H1 (cell line): ENCODE measurements around the gene MADD. TPM values are rescaled to one million over a fixed set of nuclear protein-coding genes. Genes with fewer than 3 reads are reported as not detected.

ENCODE experiments used
- CTCF ChIA-PET: fragments of 300-600 bp; sonication (Branson Sonifier 250); formaldehyde crosslinking; loops from one replicate; lab custom pipeline; 2021; ENCODE audit not compliant: partially characterized antibody; lab: Charles Lee
- POLR2A ChIA-PET: fragments of 300-600 bp; sonication (Branson Sonifier 250); formaldehyde crosslinking; loops from one replicate; lab custom pipeline; 2021; ENCODE audit warnings: inconsistent platforms; ENCODE audit not compliant: partially characterized antibody; lab: Charles Lee
- DNase-seq, 2 experiments: peaks; one replicate each; pipeline versions ENCODE4 v3.0.0 to v3.0.0-alpha.2; 2010 to 2022; ENCODE audit warnings: low spot score in 2 of 2, low read depth in 1 of 2, mixed read lengths in 1 of 2
- FAIRE-seq: peaks from 2 replicates; lab custom pipeline; 2011; peaks lifted over from hg19 to GRCh38; lab: Jason Lieb, UNC
- H2AFZ ChIP-seq: 2 replicates; pipeline ENCODE4 v1.8.1; 2012; ENCODE audit warnings: low read length, inconsistent platforms
- H2AK5ac ChIP-seq: 2 replicates; pipeline ENCODE4 v1.6.1; 2013; ENCODE audit warnings: low read depth, low read length
- H2BK120ac ChIP-seq: replicated peaks from 2 replicates; pipeline ENCODE3; 2013; ENCODE audit warnings: low read depth, low read length, inconsistent platforms
- H2BK12ac ChIP-seq: 2 replicates; pipeline ENCODE4 v1.6.1; 2013; ENCODE audit warnings: low read depth, low read length
- H2BK15ac ChIP-seq: 2 replicates; pipeline ENCODE4 v1.6.1; 2013; ENCODE audit warnings: low read length
- H2BK20ac ChIP-seq: 2 replicates; pipeline ENCODE4 v1.6.1; 2013; ENCODE audit warnings: low read length
- H2BK5ac ChIP-seq: 2 replicates; pipeline ENCODE4 v1.6.1; 2013; ENCODE audit warnings: low read depth, low read length
- H3K14ac ChIP-seq: 2 replicates; pipeline ENCODE4 v1.6.1; 2013; ENCODE audit warnings: inconsistent platforms; ENCODE audit not compliant: insufficient read length
- H3K18ac ChIP-seq: 2 replicates; pipeline ENCODE4 v1.6.1; 2013; ENCODE audit warnings: low read length; ENCODE audit errors: extremely low read depth
- H3K23ac ChIP-seq: 2 replicates; pipeline ENCODE4 v1.6.1; 2013; ENCODE audit warnings: inconsistent platforms; ENCODE audit not compliant: insufficient read length
- H3K23me2 ChIP-seq: 2 replicates; pipeline ENCODE4 v1.6.1; 2013; ENCODE audit warnings: low read depth, low read length
- H3K27ac ChIP-seq: 2 replicates; pipeline ENCODE4 v1.6.1; 2011; ENCODE audit warnings: low read depth, low read length, inconsistent platforms
- H3K27me3 ChIP-seq, 4 experiments: replicated peaks in 1 of 4; 1 replicate in 1 of 4; 2 replicates in 3 of 4; pipeline versions ENCODE4 v1.6.1 to v1.8.1; 2011 to 2013; ENCODE audit warnings: low read length in 3 of 4, mild to moderate bottlenecking in 3 of 4, inconsistent platforms in 2 of 4, mixed read lengths in 2 of 4, moderate library complexity in 1 of 4; ENCODE audit not compliant: control insufficient read depth in 3 of 4, insufficient read depth in 3 of 4; ENCODE audit errors: extremely low read depth in 1 of 4
- H3K36me3 ChIP-seq, 4 experiments: 2 replicates each; pipeline versions ENCODE4 v1.6.1 to v1.8.1; 2011 to 2013; ENCODE audit warnings: mild to moderate bottlenecking in 4 of 4, low read length in 3 of 4, moderate library complexity in 2 of 4, control low read depth in 1 of 4, inconsistent platforms in 1 of 4; ENCODE audit not compliant: insufficient read depth in 4 of 4, control insufficient read depth in 2 of 4
- H3K4ac ChIP-seq: replicated peaks from 2 replicates; pipeline ENCODE3; 2013; ENCODE audit warnings: low read length, low read depth, mixed read lengths, inconsistent platforms; ENCODE audit not compliant: insufficient read length
- H3K4me1 ChIP-seq, 4 experiments: replicated peaks in 1 of 4; 1 replicate in 1 of 4; 2 replicates in 3 of 4; pipeline versions ENCODE4 v1.6.1 to v1.8.1; 2011 to 2013; ENCODE audit warnings: low read length in 3 of 4, inconsistent platforms in 2 of 4, mixed read lengths in 1 of 4; ENCODE audit not compliant: insufficient read depth in 4 of 4, control insufficient read depth in 3 of 4
- H3K4me2 ChIP-seq, 2 experiments: 2 replicates each; pipeline versions ENCODE4 v1.6.1 to v1.8.1; 2011 to 2013; ENCODE audit warnings: low read depth in 2 of 2, low read length in 2 of 2, control low read depth in 1 of 2, inconsistent platforms in 1 of 2, mild to moderate bottlenecking in 1 of 2; ENCODE audit not compliant: insufficient read depth in 1 of 2
- H3K4me3 ChIP-seq, 4 experiments: fragments of 200-600, 300-600 bp in 1 of 4; sonication (generic), shearing (Covaris generic), sonication (Bioruptor Twin) in 1 of 4; 2 replicates each; pipeline versions ENCODE4 v1.5.1 to v1.8.1; 2011 to 2016; ENCODE audit warnings: low read length in 4 of 4, low read depth in 3 of 4, control low read depth in 2 of 4, inconsistent platforms in 2 of 4, mild to moderate bottlenecking in 2 of 4, mixed read lengths in 1 of 4, moderate library complexity in 1 of 4; ENCODE audit not compliant: insufficient read depth in 2 of 4; ENCODE audit errors: extremely low read depth in 1 of 4
- H3K56ac ChIP-seq: replicated peaks from 2 replicates; pipeline ENCODE3; 2013; ENCODE audit warnings: low read depth, mild to moderate bottlenecking, mixed read lengths, low read length, inconsistent platforms; ENCODE audit not compliant: insufficient read length
- H3K79me1 ChIP-seq: 2 replicates; pipeline ENCODE4 v1.6.1; 2013; ENCODE audit warnings: low read depth, low read length, control low read depth
- H3K79me2 ChIP-seq, 2 experiments: 2 replicates each; pipeline versions ENCODE4 v1.6.1 to v1.8.1; 2012 to 2013; ENCODE audit warnings: low read length in 2 of 2, mild to moderate bottlenecking in 2 of 2, inconsistent platforms in 1 of 2; ENCODE audit not compliant: insufficient read depth in 2 of 2, control insufficient read depth in 1 of 2
- H3K9ac ChIP-seq, 4 experiments: replicated peaks in 1 of 4; 1 replicate in 1 of 4; 2 replicates in 3 of 4; pipeline versions ENCODE4 v1.6.1 to v1.8.1; 2011 to 2013; ENCODE audit warnings: low read depth in 3 of 4, low read length in 3 of 4, control low read depth in 2 of 4, mild to moderate bottlenecking in 2 of 4, moderate library complexity in 2 of 4, inconsistent platforms in 1 of 4; ENCODE audit errors: extremely low read depth in 1 of 4
- H3K9me3 ChIP-seq, 2 experiments: 2 replicates each; pipeline versions ENCODE4 v1.6.1 to v1.8.1; 2012 to 2013; ENCODE audit warnings: mild to moderate bottlenecking in 2 of 2, moderate library complexity in 2 of 2, control low read depth in 1 of 2, inconsistent platforms in 1 of 2, low read depth in 1 of 2, low read length in 1 of 2, mixed read lengths in 1 of 2; ENCODE audit not compliant: insufficient read depth in 2 of 2
- H4K20me1 ChIP-seq, 2 experiments: replicated peaks in 1 of 2; 2 replicates each; pipeline versions ENCODE3 to v1.8.1; 2011 to 2013; ENCODE audit warnings: inconsistent platforms in 2 of 2, low read length in 2 of 2, mild to moderate bottlenecking in 1 of 2; ENCODE audit not compliant: insufficient read depth in 2 of 2, control insufficient read depth in 1 of 2
- H4K5ac ChIP-seq: 2 replicates; pipeline ENCODE4 v1.6.1; 2013; ENCODE audit warnings: low read length, low read depth, mixed read lengths, inconsistent platforms; ENCODE audit not compliant: insufficient read length
- H4K8ac ChIP-seq: 2 replicates; pipeline ENCODE4 v1.8.0; 2013; ENCODE audit warnings: mild to moderate bottlenecking, moderate library complexity, low read length, inconsistent platforms; ENCODE audit not compliant: insufficient read depth; ENCODE audit errors: extremely low read depth
- H4K91ac ChIP-seq: replicated peaks from 2 replicates; pipeline ENCODE3; 2013; ENCODE audit warnings: low read length, mixed read lengths, inconsistent platforms; ENCODE audit not compliant: insufficient read length
- ASH2L ChIP-seq: fragments of 200-600, 300-600 bp; sonication (generic); IDR thresholded peaks from one replicate; pipeline ENCODE4 v1.7.1; 2017; ENCODE audit warnings: low read length
- BRCA1 ChIP-seq: IDR thresholded peaks from 2 replicates; pipeline ENCODE4 v1.6.1; 2012; ENCODE audit warnings: low read depth, low read length, improper control_type of control experiment
- JUN ChIP-seq: IDR thresholded peaks from 2 replicates; pipeline ENCODE4 v1.6.1; 2011; ENCODE audit warnings: low read depth, mild to moderate bottlenecking, improper control_type of control experiment, low read length
- NRF1 ChIP-seq: IDR thresholded peaks from 2 replicates; pipeline ENCODE4 v1.6.1; 2011; ENCODE audit warnings: mild to moderate bottlenecking, low read depth, low read length, improper control_type of control experiment
- PHF8 ChIP-seq: fragments of 200-600 bp; sonication (generic); conservative IDR thresholded peaks from 2 replicates; pipeline ENCODE4 v1.7.1; 2012; ENCODE audit warnings: low read depth, mild to moderate bottlenecking, inconsistent platforms, low read length, moderate library complexity
- POLR2AphosphoS5 ChIP-seq: IDR thresholded peaks from 2 replicates; pipeline ENCODE4 v1.6.1; 2011; ENCODE audit warnings: low read depth, low read length
- RFX5 ChIP-seq: IDR thresholded peaks from 2 replicates; pipeline ENCODE4 v1.6.1; 2011; ENCODE audit warnings: low read depth, low read length, improper control_type of control experiment, borderline replicate concordance
- ZNF274 ChIP-seq: IDR thresholded peaks from 2 replicates; pipeline ENCODE4 v1.7.0; 2012; ENCODE audit warnings: low read length, borderline replicate concordance; ENCODE audit errors: extremely low read depth
- WGBS, 2 experiments: shearing (Covaris generic) in 1 of 2; methylation state at CpG; one replicate each; pipeline versions ENCODE4 v1.1.6 to v1.1.7; 2013 to 2015; ENCODE audit warnings: low lambda C conversion rate in 2 of 2, mixed read lengths in 2 of 2, inconsistent platforms in 1 of 2, low coverage in 1 of 2, missing lambda C conversion rate in 1 of 2; ENCODE audit not compliant: insufficient replicate concordance in 2 of 2, insufficient coverage in 1 of 2, insufficient read length in 1 of 2; ENCODE audit errors: extremely low coverage in 1 of 2, missing lambda C conversion rate in 1 of 2; 5-methylcytosine and 5-hydroxymethylcytosine counted together
- polyA plus RNA-seq, 7 experiments: library from polyadenylated mRNA; depleted of rRNA in 3 of 7; stranded (reverse) in 5 of 7; unstranded in 2 of 7; fragments of >200 nt in 5 of 7; fragments of 200-250 nt in 2 of 7; gene quantifications; 1 replicate in 5 of 7; 2 replicates in 1 of 7; 4 replicates in 1 of 7; pipeline versions ENCODE4 v1.2.1 to v1.2.3, GENCODE V29; 2011 to 2013; ENCODE audit warnings: missing spikeins in 2 of 7, mixed read lengths in 2 of 7
- total RNA-seq: library from RNA; stranded (reverse); fragmentation: NEBNext Ultra II Directional; extraction: Animal tissue kit (Norgen Biotek cat#: 25700); gene quantifications from 2 replicates; pipeline ENCODE4 v1.2.1, GENCODE V29; 2021

The MADD gene
- total and polyA plus RNA-seq, 2 of the 8 experiments (the other 6 are each of a cell fraction or from before 2014, with no cell fraction given) = 32.5 to 45.4 TPM

GRCh38 chr11:47305734-47306483 lies 36.0 kb downstream of the MADD start:
- peaks cover 0 to 4% of the 10 kb centered on the region in 2 experiments for H4K20me1 ChIP-seq
- H4K5ac ChIP-seq = no peak overlapping the region
- H3K18ac ChIP-seq = no peak overlapping the region
- no peak overlapping the region for H4K8ac ChIP-seq
- H3K14ac ChIP-seq = no peak overlapping the region
- WGBS, 2 experiments = 98% methylated on average over 3 of the region's 3 CpGs; no CpG with 5 or more reads in 1 of the 2 experiments
- no peak overlapping the region for H3K27ac ChIP-seq
- H3K56ac ChIP-seq = no peak overlapping the region
- no peaks in the 10 kb centered on the region; the same call in 1 of the 2 replicates for H3K79me1 ChIP-seq
- H2BK12ac ChIP-seq = no peak overlapping the region
- no peak overlapping the region; the same call in 1 of the 2 replicates for H2BK5ac ChIP-seq
- FAIRE-seq (no peak), DNase-seq (no peak)
- CTCF ChIA-PET = interaction anchor here (0.7 to 1.6 kb wide), 7 partner anchors 23 to 145 kb away, joined by 3 to 5 read pairs (median 3); no protein-coding TSS in a partner anchor
- no peak overlapping the region for H2AK5ac ChIP-seq
- no peak overlapping the region for H2BK120ac ChIP-seq
- H4K91ac ChIP-seq = no peak overlapping the region
- no peaks in the 10 kb centered on the region for H3K4me1 ChIP-seq
- no peak overlapping the region for H3K4me3 ChIP-seq
- no peak overlapping the region for H2BK20ac ChIP-seq
- no peak overlapping the region for H2AFZ ChIP-seq
- H3K79me2 ChIP-seq = no peaks in the 10 kb centered on the region
- POLR2A ChIA-PET = interaction anchor here (1.1 to 1.2 kb wide), 2 partner anchors 10 to 78 kb away, joined by 3 to 4 read pairs; no protein-coding TSS in a partner anchor
- no peak overlapping the region for H3K23ac ChIP-seq
- H3K4ac ChIP-seq = no peak overlapping the region
- H3K23me2 ChIP-seq = no peaks in the 10 kb centered on the region
- H3K9ac ChIP-seq = no peak overlapping the region
- H3K4me2 ChIP-seq = no peak overlapping the region
- no peaks in the 10 kb centered on the region for H3K27me3 ChIP-seq
- H3K36me3 ChIP-seq = peaks cover 2 to 26% (median 9%) of the 10 kb centered on the region in 4 experiments
- no peak overlapping the region for H2BK15ac ChIP-seq
- no peaks in the 10 kb centered on the region for H3K9me3 ChIP-seq
- TF ChIP-seq BRCA1 = no peak
- TF ChIP-seq ZNF274 = no peak
- no peak for TF ChIP-seq RFX5
- TF ChIP-seq JUN = no peak
- TF ChIP-seq PHF8 = no peak
- no peak for TF ChIP-seq POLR2AphosphoS5
- TF ChIP-seq ASH2L = no peak
- TF ChIP-seq NRF1 = no peak
